GM19035 (cell line): ENCODE data around the gene ANAPC2.

Experiments
- ATAC-seq: cut with Tn5 transposase; IDR thresholded peaks from one replicate; pipeline ENCODE4 v1.9.1; 2021; ENCODE audit not compliant: unreplicated experiment

The ANAPC2 gene

GRCh38 chr9:137227054-137227852 is 38.9 kb upstream of the ANAPC2 start, which contains the start of gene RNF224:
RNF224 (plus strand) TSS chr9:137227502; CDS start chr9:137228336, 834 bp downstream.
- no peak for ATAC-seq

GRCh38 chr9:137226338-137227053 is 38.1 kb upstream of the ANAPC2 start:
- ATAC-seq, result no peak

- no peak for ATAC-seq
Observed at GRCh38 chr9:137225699-137226331, 37.5 kb upstream of the ANAPC2 start.

- no peak for ATAC-seq
Observed at GRCh38 chr9:137224830-137225694, 36.7 kb upstream of the ANAPC2 start, which contains the start of gene CYSRT1. CYSRT1 (plus strand) TSS chr9:137225174; CDS start chr9:137225622, 448 bp downstream.

GRCh38 chr9:137223078-137223970 is 35.0 kb upstream of the ANAPC2 start:
- peak; percentile 66 for ATAC-seq

GRCh38 chr9:137222190-137223077 is 34.1 kb upstream of the ANAPC2 start, which contains the start of gene RNF208:
RNF208 (minus strand) TSS chr9:137222240; CDS start chr9:137221212, 1,028 bp downstream.
- peak; percentile 8 for ATAC-seq

GRCh38 chr9:137221506-137222111 is 33.2 kb upstream of the ANAPC2 start:
- no peak for ATAC-seq

GRCh38 chr9:137221095-137221505 is 32.7 kb upstream of the ANAPC2 start:
- no peak for ATAC-seq

- ATAC-seq, result no peak
Observed at GRCh38 chr9:137220317-137221094, 32.1 kb upstream of the ANAPC2 start.

- ATAC-seq, result no peak
Observed at GRCh38 chr9:137219757-137220316, 31.5 kb upstream of the ANAPC2 start.

- ATAC-seq, result no peak
Observed at GRCh38 chr9:137218754-137219271, 30.5 kb upstream of the ANAPC2 start.

- no peak for ATAC-seq
Observed at GRCh38 chr9:137218212-137218753, 29.9 kb upstream of the ANAPC2 start.

GRCh38 chr9:137217276-137218211 is 29.2 kb upstream of the ANAPC2 start:
- ATAC-seq, result no peak

GRCh38 chr9:137216188-137216965 is 28.0 kb upstream of the ANAPC2 start:
- no peak for ATAC-seq
